Caco-2 (cell line): ENCODE results near the gene BUD23. TPM values are rescaled to one million over a fixed set of nuclear protein-coding genes. Genes with fewer than 3 reads are reported as not detected.

Source experiments
- BruUV-seq: library from RNA; stranded (reverse); fragments of 400-500 nt; replicated peaks from 2 replicates; lab custom pipeline; 2021; lab: Mats Ljungman, UMichigan
- CTCF ChIA-PET: fragments of 300-600 bp; sonication (Branson Sonifier 250); formaldehyde crosslinking; loops from one replicate; lab custom pipeline; 2022; ENCODE audit warnings: antibody characterized with exemption; lab: Charles Lee
- POLR2A ChIA-PET: fragments of 300-600 bp; sonication (Branson Sonifier 250); formaldehyde crosslinking; loops from one replicate; lab custom pipeline; 2022; ENCODE audit warnings: antibody characterized with exemption; lab: Charles Lee
- DNase-seq, 2 experiments: peaks; one replicate each; pipeline versions ENCODE4 v3.0.0 to v3.0.0-alpha.2; 2020 to 2022
- H3K27me3 ChIP-seq: replicated peaks from 2 replicates; pipeline ENCODE4 v1.6.0; 2011; ENCODE audit warnings: low read length; ENCODE audit not compliant: control insufficient read depth, insufficient read depth
- H3K36me3 ChIP-seq: 2 replicates; pipeline ENCODE4 v1.5.1; 2011; ENCODE audit warnings: low read length; ENCODE audit not compliant: control insufficient read depth, insufficient read depth
- H3K4me1 ChIP-seq: fragments of 250-450 bp; sonication (Bioruptor Pico); 2 replicates; pipeline ENCODE4 v1.5.1; 2020; ENCODE audit warnings: mild to moderate bottlenecking
- H3K4me3 ChIP-seq: 2 replicates; pipeline ENCODE4 v1.5.1; 2011; ENCODE audit warnings: low read depth, mild to moderate bottlenecking, control low read depth, low read length
- H3K9me3 ChIP-seq: fragments of 250-450 bp; sonication (Bioruptor Pico); 2 replicates; pipeline ENCODE4 v1.5.1; 2020; ENCODE audit warnings: mild to moderate bottlenecking, moderate library complexity
- H3K27ac Mint-ChIP-seq: one replicate; pipeline ENCODE4 v1.8.0; 2022; ENCODE audit warnings: mixed read lengths; ENCODE audit not compliant: unreplicated experiment
- H3K27me3 Mint-ChIP-seq: one replicate; pipeline ENCODE4 v1.8.0; 2022; ENCODE audit warnings: mixed read lengths; ENCODE audit not compliant: insufficient read depth, unreplicated experiment
- H3K36me3 Mint-ChIP-seq: one replicate; pipeline ENCODE4 v1.8.0; 2022; ENCODE audit warnings: mild to moderate bottlenecking, mixed read lengths; ENCODE audit not compliant: insufficient read depth, unreplicated experiment
- H3K4me1 Mint-ChIP-seq: one replicate; pipeline ENCODE4 v1.8.0; 2022; ENCODE audit warnings: low read depth, mixed read lengths; ENCODE audit not compliant: unreplicated experiment
- H3K4me3 Mint-ChIP-seq: one replicate; pipeline ENCODE4 v1.8.0; 2022; ENCODE audit warnings: mild to moderate bottlenecking, moderate library complexity, mixed read lengths; ENCODE audit not compliant: unreplicated experiment
- H3K9me3 Mint-ChIP-seq: one replicate; pipeline ENCODE4 v1.8.0; 2022; ENCODE audit warnings: mixed read lengths; ENCODE audit not compliant: unreplicated experiment
- intact Hi-C: fragments of 100-400 bp; cut with micrococcal nuclease; formaldehyde crosslinking; loops from one replicate; pipeline ENCODE4 v1.10.0; 2022; ENCODE audit not compliant: unreplicated experiment
- total RNA-seq: library from RNA; stranded (reverse); gene quantifications from 2 replicates; pipeline ENCODE4 v1.2.3, GENCODE V29; 2022
- TF ChIP-seq, protein P1 (sequence below), 2 experiments: fragments of 200-600 bp in 1 of 2; IDR thresholded peaks; 1 replicate in 1 of 2; 2 replicates in 1 of 2; pipeline versions ENCODE4 v1.5.1 to v1.8.0; 2011 to 2022; ENCODE audit warnings: antibody characterized with exemption in 1 of 2, control low read depth in 1 of 2, inconsistent platforms in 1 of 2, low read depth in 1 of 2, low read length in 1 of 2, mild to moderate bottlenecking in 1 of 2, moderate library complexity in 1 of 2; ENCODE audit not compliant: insufficient read depth in 1 of 2, severe bottlenecking in 1 of 2, unreplicated experiment in 1 of 2

Gene BUD23
- total RNA-seq, 1 experiment from 2014 or later, result 144 TPM

DNA sequence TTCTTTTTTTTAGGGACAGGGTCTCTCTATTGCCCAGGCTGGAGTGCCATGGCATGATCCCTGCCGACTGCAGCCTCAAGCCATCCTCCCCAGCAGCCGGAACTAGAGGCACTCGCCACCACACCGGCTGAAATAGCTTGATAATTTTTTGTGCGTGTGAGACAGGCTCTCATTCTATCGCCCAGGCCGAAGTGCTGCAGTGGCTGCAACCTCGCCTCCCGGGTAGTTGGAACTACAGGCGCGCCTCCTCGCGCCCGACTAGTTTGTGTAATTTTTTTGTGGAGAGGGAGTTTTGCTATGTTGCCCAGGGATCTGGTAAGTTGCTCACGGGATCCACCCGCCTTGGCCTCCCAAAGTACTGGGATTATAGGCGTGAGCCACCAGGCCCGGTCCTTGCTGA, 1.9 kb downstream of the BUD23 start:
- Histone ChIP-seq H3K4me1 (peaks cover 11% of the 10 kb centered on the region; the same call in 1 of the 2 replicates), H3K36me3 (peaks cover 3% of the 10 kb centered on the region; the same call in 1 of the 2 replicates), H3K9me3 (no peaks in the 10 kb centered on the region), H3K27me3 (no peaks in the 10 kb centered on the region), H3K4me3 (no peak overlapping the region)
- Mint-ChIP-seq H3K36me3 (peaks cover 59% of the 10 kb centered on the region), H3K4me1 (peaks cover 7% of the 10 kb centered on the region), H3K4me3 (no peak overlapping the region), H3K9me3 (no peaks in the 10 kb centered on the region), H3K27me3 (no peaks in the 10 kb centered on the region), H3K27ac (no peak overlapping the region)
- TF ChIP-seq, protein P1, sequence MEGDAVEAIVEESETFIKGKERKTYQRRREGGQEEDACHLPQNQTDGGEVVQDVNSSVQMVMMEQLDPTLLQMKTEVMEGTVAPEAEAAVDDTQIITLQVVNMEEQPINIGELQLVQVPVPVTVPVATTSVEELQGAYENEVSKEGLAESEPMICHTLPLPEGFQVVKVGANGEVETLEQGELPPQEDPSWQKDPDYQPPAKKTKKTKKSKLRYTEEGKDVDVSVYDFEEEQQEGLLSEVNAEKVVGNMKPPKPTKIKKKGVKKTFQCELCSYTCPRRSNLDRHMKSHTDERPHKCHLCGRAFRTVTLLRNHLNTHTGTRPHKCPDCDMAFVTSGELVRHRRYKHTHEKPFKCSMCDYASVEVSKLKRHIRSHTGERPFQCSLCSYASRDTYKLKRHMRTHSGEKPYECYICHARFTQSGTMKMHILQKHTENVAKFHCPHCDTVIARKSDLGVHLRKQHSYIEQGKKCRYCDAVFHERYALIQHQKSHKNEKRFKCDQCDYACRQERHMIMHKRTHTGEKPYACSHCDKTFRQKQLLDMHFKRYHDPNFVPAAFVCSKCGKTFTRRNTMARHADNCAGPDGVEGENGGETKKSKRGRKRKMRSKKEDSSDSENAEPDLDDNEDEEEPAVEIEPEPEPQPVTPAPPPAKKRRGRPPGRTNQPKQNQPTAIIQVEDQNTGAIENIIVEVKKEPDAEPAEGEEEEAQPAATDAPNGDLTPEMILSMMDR (IDR thresholded peaks at IDR 0.05; ENCODE audit: insufficient read depth in 1 of 2, low read depth in 1 of 2, low read length in 1 of 2, severe bottlenecking in 1 of 2, unreplicated experiment in 1 of 2), result no peak
- no peak for DNase-seq
- no TSS peak for BruUV-seq
- ChIA-PET CTCF (no interaction called here), POLR2A (no interaction called here)
- intact Hi-C loops, result no loop called here

DNA sequence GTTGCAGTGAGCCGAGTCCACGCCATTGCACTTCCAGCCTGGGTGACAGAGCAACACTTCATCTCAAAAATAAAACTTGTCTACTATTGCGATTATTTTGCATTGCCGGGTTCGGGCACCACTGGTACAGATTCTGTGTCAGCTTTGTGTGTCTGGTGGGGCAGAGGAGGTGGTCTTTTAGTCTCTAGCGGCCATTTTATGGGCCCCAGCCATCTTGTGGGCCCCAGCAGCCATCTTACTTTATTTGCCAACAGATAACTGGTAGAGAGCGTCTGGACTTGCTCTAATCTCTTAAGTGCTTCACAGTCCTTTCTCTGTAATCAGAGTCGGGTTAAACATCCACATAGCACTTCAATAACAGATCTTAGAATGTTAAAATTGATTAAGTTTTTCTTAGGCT, 4.9 kb downstream of the BUD23 start:
- H3K36me3 ChIP-seq, result peaks cover 5% of the 10 kb centered on the region
- no TSS peak for BruUV-seq
- no peaks in the 10 kb centered on the region for H3K27me3 ChIP-seq
- TF ChIP-seq, protein P1 (IDR thresholded peaks at IDR 0.05; ENCODE audit: insufficient read depth in 1 of 2, low read depth in 1 of 2, low read length in 1 of 2, severe bottlenecking in 1 of 2, unreplicated experiment in 1 of 2), result no peak
- H3K27ac Mint-ChIP-seq, result no peak overlapping the region
- ChIA-PET POLR2A (no interaction called here), CTCF (interaction anchor here (2.3 kb wide), 1 partner anchor 81 kb away, joined by 5 read pairs; no protein-coding TSS in a partner anchor)
- H3K9me3 Mint-ChIP-seq, result no peaks in the 10 kb centered on the region
- intact Hi-C loops, result no loop called here
- no peaks in the 10 kb centered on the region for H3K27me3 Mint-ChIP-seq
- no peaks in the 10 kb centered on the region for H3K9me3 ChIP-seq
- H3K4me3 Mint-ChIP-seq, result no peak overlapping the region
- no peaks in the 10 kb centered on the region for H3K4me1 ChIP-seq
- peaks cover 68% of the 10 kb centered on the region for H3K36me3 Mint-ChIP-seq
- no peak overlapping the region for H3K4me3 ChIP-seq
- no peak for DNase-seq
- H3K4me1 Mint-ChIP-seq, result no peaks in the 10 kb centered on the region

DNA sequence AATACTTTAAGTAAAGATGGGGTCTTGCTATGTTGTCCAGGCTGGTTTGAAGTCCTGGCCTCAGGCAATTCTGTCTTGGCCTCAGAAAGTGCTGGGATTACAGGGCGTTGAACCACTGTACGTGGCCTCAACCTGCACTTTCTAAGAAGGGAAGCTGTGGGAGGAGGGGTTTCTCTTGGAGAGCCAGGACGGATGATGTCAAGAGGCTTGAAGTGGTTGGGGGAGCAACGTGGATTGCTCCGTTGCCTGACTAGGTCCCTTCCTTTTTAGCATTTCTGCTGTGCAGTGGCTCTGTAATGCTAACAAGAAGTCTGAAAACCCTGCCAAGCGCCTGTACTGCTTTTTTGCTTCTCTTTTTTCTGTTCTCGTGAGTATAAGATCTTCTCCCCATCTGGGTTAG, 7.2 kb downstream of the BUD23 start:
- Histone ChIP-seq H3K36me3 (peaks cover 8% of the 10 kb centered on the region), H3K27me3 (no peaks in the 10 kb centered on the region), H3K9me3 (no peaks in the 10 kb centered on the region), H3K4me1 (no peaks in the 10 kb centered on the region), H3K4me3 (no peak overlapping the region)
- Mint-ChIP-seq H3K4me3 (no peak overlapping the region), H3K27me3 (no peaks in the 10 kb centered on the region), H3K9me3 (no peaks in the 10 kb centered on the region), H3K27ac (no peak overlapping the region), H3K36me3 (peaks cover 68% of the 10 kb centered on the region), H3K4me1 (no peaks in the 10 kb centered on the region)
- no TSS peak for BruUV-seq
- CTCF ChIA-PET, result no interaction called here
- TF ChIP-seq, protein P1 (IDR thresholded peaks at IDR 0.05; ENCODE audit: insufficient read depth in 1 of 2, low read depth in 1 of 2, low read length in 1 of 2, severe bottlenecking in 1 of 2, unreplicated experiment in 1 of 2), result no peak
- no peak for DNase-seq
- intact Hi-C loops, result no loop called here
- POLR2A ChIA-PET, result no interaction called here
